Measurements from ENCODE around the gene CALD1. TPM values are rescaled to one million over a fixed set of nuclear protein-coding genes. Genes with fewer than 3 reads are reported as not detected.

CALD1 gene
- total and polyA plus RNA-seq, 4 experiments from 2014 or later: 0.13 TPM; not detected in 3

- H3K27me3 ChIP-seq (ENCODE audit: insufficient read depth, low read length): no peaks in the 10 kb centered on the region
- H3K4me1 ChIP-seq (ENCODE audit: insufficient read depth, low read length): no peaks in the 10 kb centered on the region
- H3K4me3 ChIP-seq (ENCODE audit: low read length in 2 of 2): no peak overlapping the region
- H3K36me3 Mint-ChIP-seq: no peaks in the 10 kb centered on the region
- no peaks in the 10 kb centered on the region for H3K9me3 Mint-ChIP-seq
- no peak overlapping the region for H3K27ac ChIP-seq (ENCODE audit: low read depth, low read length)
- H3K27me3 Mint-ChIP-seq: peaks cover 1% of the 10 kb centered on the region in 2 donors
- H3K9me3 ChIP-seq (ENCODE audit: control insufficient read depth in 1 of 2, low read length in 2 of 2): no peaks in the 10 kb centered on the region
- ChIA-PET CTCF (ENCODE audit: partially characterized antibody) (interaction anchor here (1.2 kb wide), 1 partner anchor 193 kb away, joined by 3 read pairs; no protein-coding TSS in a partner anchor), POLR2A (ENCODE audit: partially characterized antibody) (no interaction called here)
- no peak for DNase-seq
- no peaks in the 10 kb centered on the region for H3K36me3 ChIP-seq (ENCODE audit: insufficient read depth, low read length)
- H3K27ac Mint-ChIP-seq: no peak overlapping the region
- intact Hi-C loops (cut with micrococcal nuclease): loop anchor here (2.0 kb wide), 1 partner anchor 311 kb away; no protein-coding TSS in a partner anchor
- peaks cover 0 to 5% (median 4%) of the 10 kb centered on the region in 4 donors for H3K4me1 Mint-ChIP-seq
- H3K4me3 Mint-ChIP-seq: no peak overlapping the region
Measured at GRCh38 chr7:134943785-134944400, 164.5 kb downstream of the CALD1 start.

GRCh38 chr7:134945691-134946090 is 166.3 kb downstream of the CALD1 start:
- Mint-ChIP-seq H3K27me3 (peaks cover 1% of the 10 kb centered on the region in 2 donors), H3K4me3 (no peak overlapping the region), H3K27ac (no peak overlapping the region), H3K36me3 (no peaks in the 10 kb centered on the region), H3K9me3 (no peaks in the 10 kb centered on the region), H3K4me1 (peaks cover 0 to 5% (median 4%) of the 10 kb centered on the region in 4 donors)
- no peak for DNase-seq
- Histone ChIP-seq H3K27ac (ENCODE audit: low read depth, low read length) (no peak overlapping the region), H3K27me3 (ENCODE audit: insufficient read depth, low read length) (no peaks in the 10 kb centered on the region), H3K36me3 (ENCODE audit: insufficient read depth, low read length) (no peaks in the 10 kb centered on the region), H3K4me3 (ENCODE audit: low read length in 2 of 2) (no peak overlapping the region), H3K9me3 (ENCODE audit: control insufficient read depth in 1 of 2, low read length in 2 of 2) (no peaks in the 10 kb centered on the region), H3K4me1 (ENCODE audit: insufficient read depth, low read length) (no peaks in the 10 kb centered on the region)
- ChIA-PET CTCF (ENCODE audit: partially characterized antibody) (interaction anchor here (1.0 to 1.3 kb wide), 2 partner anchors 40 to 313 kb away, joined by 3 to 5 read pairs; partner anchors contain the start of gene AGBL3), POLR2A (ENCODE audit: partially characterized antibody) (no interaction called here)
- intact Hi-C loops (cut with micrococcal nuclease): loop anchor here (2.0 kb wide), 1 partner anchor 313 kb away; no protein-coding TSS in a partner anchor

- H3K4me1 ChIP-seq (ENCODE audit: insufficient read depth, low read length): no peaks in the 10 kb centered on the region
- Mint-ChIP-seq H3K9me3 (no peaks in the 10 kb centered on the region), H3K4me1 (peaks cover 0 to 5% (median 4%) of the 10 kb centered on the region in 4 donors), H3K27ac (no peak overlapping the region), H3K4me3 (peak overlapping the region in 1 of 8 donors; percentile 45), H3K27me3 (peaks cover 0 to 1% of the 10 kb centered on the region in 2 donors), H3K36me3 (no peaks in the 10 kb centered on the region)
- no peaks in the 10 kb centered on the region for H3K36me3 ChIP-seq (ENCODE audit: insufficient read depth, low read length)
- H3K27me3 ChIP-seq (ENCODE audit: insufficient read depth, low read length): no peaks in the 10 kb centered on the region
- intact Hi-C loops (cut with micrococcal nuclease): no loop called here
- no peaks in the 10 kb centered on the region for H3K9me3 ChIP-seq (ENCODE audit: control insufficient read depth in 1 of 2, low read length in 2 of 2)
- ChIA-PET POLR2A (ENCODE audit: partially characterized antibody) (no interaction called here), CTCF (ENCODE audit: partially characterized antibody) (no interaction called here)
- no peak for DNase-seq
- no peak overlapping the region for H3K27ac ChIP-seq (ENCODE audit: low read depth, low read length)
- no peak overlapping the region for H3K4me3 ChIP-seq (ENCODE audit: low read length in 2 of 2)
Measured at GRCh38 chr7:134946260-134946659, 166.8 kb downstream of the CALD1 start.

GRCh38 chr7:134947329-134947728 is 167.9 kb downstream of the CALD1 start:
- H3K27ac ChIP-seq (ENCODE audit: low read depth, low read length): no peak overlapping the region
- no peaks in the 10 kb centered on the region for H3K36me3 ChIP-seq (ENCODE audit: insufficient read depth, low read length)
- no peak overlapping the region for H3K4me3 ChIP-seq (ENCODE audit: low read length in 2 of 2)
- Mint-ChIP-seq H3K4me3 (no peak overlapping the region), H3K27me3 (peaks cover 0 to 1% of the 10 kb centered on the region in 2 donors), H3K36me3 (no peaks in the 10 kb centered on the region), H3K4me1 (peaks cover 0 to 5% (median 4%) of the 10 kb centered on the region in 4 donors), H3K9me3 (no peaks in the 10 kb centered on the region), H3K27ac (no peak overlapping the region)
- no peaks in the 10 kb centered on the region for H3K27me3 ChIP-seq (ENCODE audit: insufficient read depth, low read length)
- no peak for DNase-seq
- CTCF ChIA-PET (ENCODE audit: partially characterized antibody): interaction anchor here (0.6 kb wide), 1 partner anchor 339 kb away, joined by 3 read pairs; no protein-coding TSS in a partner anchor
- POLR2A ChIA-PET (ENCODE audit: partially characterized antibody): no interaction called here
- intact Hi-C loops (cut with micrococcal nuclease): no loop called here
- no peaks in the 10 kb centered on the region for H3K9me3 ChIP-seq (ENCODE audit: control insufficient read depth in 1 of 2, low read length in 2 of 2)
- H3K4me1 ChIP-seq (ENCODE audit: insufficient read depth, low read length): no peaks in the 10 kb centered on the region

- Mint-ChIP-seq H3K4me3 (no peak overlapping the region), H3K36me3 (no peaks in the 10 kb centered on the region), H3K9me3 (no peaks in the 10 kb centered on the region), H3K27ac (no peak overlapping the region), H3K4me1 (peaks cover 0 to 5% (median 4%) of the 10 kb centered on the region in 4 donors), H3K27me3 (peaks cover 0 to 1% of the 10 kb centered on the region in 2 donors)
- no peaks in the 10 kb centered on the region for H3K4me1 ChIP-seq (ENCODE audit: insufficient read depth, low read length)
- H3K36me3 ChIP-seq (ENCODE audit: insufficient read depth, low read length): no peaks in the 10 kb centered on the region
- ChIA-PET CTCF (ENCODE audit: partially characterized antibody) (interaction anchor here (0.6 kb wide), 1 partner anchor 340 kb away, joined by 3 read pairs; no protein-coding TSS in a partner anchor), POLR2A (ENCODE audit: partially characterized antibody) (no interaction called here)
- intact Hi-C loops (cut with micrococcal nuclease): no loop called here
- no peak overlapping the region for H3K4me3 ChIP-seq (ENCODE audit: low read length in 2 of 2)
- H3K27ac ChIP-seq (ENCODE audit: low read depth, low read length): no peak overlapping the region
- no peaks in the 10 kb centered on the region for H3K27me3 ChIP-seq (ENCODE audit: insufficient read depth, low read length)
- H3K9me3 ChIP-seq (ENCODE audit: control insufficient read depth in 1 of 2, low read length in 2 of 2): no peaks in the 10 kb centered on the region
- no peak for DNase-seq
Measured at GRCh38 chr7:134947831-134948230, 168.4 kb downstream of the CALD1 start.

GRCh38 chr7:134948246-134948645 is 168.8 kb downstream of the CALD1 start:
- Mint-ChIP-seq H3K4me3 (no peak overlapping the region), H3K27me3 (no peaks in the 10 kb centered on the region), H3K27ac (no peak overlapping the region), H3K36me3 (no peaks in the 10 kb centered on the region), H3K9me3 (no peaks in the 10 kb centered on the region), H3K4me1 (peaks cover 0 to 5% (median 4%) of the 10 kb centered on the region in 4 donors)
- intact Hi-C loops (cut with micrococcal nuclease): no loop called here
- no peaks in the 10 kb centered on the region for H3K4me1 ChIP-seq (ENCODE audit: insufficient read depth, low read length)
- DNase-seq: no peak
- no peaks in the 10 kb centered on the region for H3K27me3 ChIP-seq (ENCODE audit: insufficient read depth, low read length)
- H3K36me3 ChIP-seq (ENCODE audit: insufficient read depth, low read length): no peaks in the 10 kb centered on the region
- no peaks in the 10 kb centered on the region for H3K9me3 ChIP-seq (ENCODE audit: control insufficient read depth in 1 of 2, low read length in 2 of 2)
- ChIA-PET CTCF (ENCODE audit: partially characterized antibody) (interaction anchor here (0.6 kb wide), 1 partner anchor 340 kb away, joined by 3 read pairs; no protein-coding TSS in a partner anchor), POLR2A (ENCODE audit: partially characterized antibody) (no interaction called here)
- H3K27ac ChIP-seq (ENCODE audit: low read depth, low read length): no peak overlapping the region
- no peak overlapping the region for H3K4me3 ChIP-seq (ENCODE audit: low read length in 2 of 2)

GRCh38 chr7:134948736-134949135 is 169.3 kb downstream of the CALD1 start:
- POLR2A ChIA-PET (ENCODE audit: partially characterized antibody): no interaction called here
- no peaks in the 10 kb centered on the region for H3K36me3 Mint-ChIP-seq
- CTCF ChIA-PET (ENCODE audit: partially characterized antibody): no interaction called here
- H3K27ac Mint-ChIP-seq: no peak overlapping the region
- intact Hi-C loops (cut with micrococcal nuclease): no loop called here
- H3K4me3 ChIP-seq (ENCODE audit: low read length in 2 of 2): no peak overlapping the region
- peaks cover 0 to 5% (median 4%) of the 10 kb centered on the region in 4 donors for H3K4me1 Mint-ChIP-seq
- H3K27me3 ChIP-seq (ENCODE audit: insufficient read depth, low read length): no peaks in the 10 kb centered on the region
- no peak overlapping the region for H3K4me3 Mint-ChIP-seq
- H3K4me1 ChIP-seq (ENCODE audit: insufficient read depth, low read length): no peaks in the 10 kb centered on the region
- no peak for DNase-seq
- no peak overlapping the region for H3K27ac ChIP-seq (ENCODE audit: low read depth, low read length)
- H3K9me3 ChIP-seq (ENCODE audit: control insufficient read depth in 1 of 2, low read length in 2 of 2): no peaks in the 10 kb centered on the region
- no peaks in the 10 kb centered on the region for H3K27me3 Mint-ChIP-seq
- H3K36me3 ChIP-seq (ENCODE audit: insufficient read depth, low read length): no peaks in the 10 kb centered on the region
- no peaks in the 10 kb centered on the region for H3K9me3 Mint-ChIP-seq

Measured in CD4-positive, alpha-beta memory T cell (primary cell).